Pons (tissue), 1 donor: ENCODE measurements around the gene OSR1.
"Not testable (repeated sequence)": the region's sequence is repeated elsewhere in the genome, so short reads cannot be mapped to it uniquely, and the experiment has no call there.

ENCODE experiments used
- DNase-seq: peaks from one replicate; pipeline ENCODE4 v3.0.0-alpha.2; 2016; ENCODE audit warnings: low spot score

OSR1 gene

DNA sequence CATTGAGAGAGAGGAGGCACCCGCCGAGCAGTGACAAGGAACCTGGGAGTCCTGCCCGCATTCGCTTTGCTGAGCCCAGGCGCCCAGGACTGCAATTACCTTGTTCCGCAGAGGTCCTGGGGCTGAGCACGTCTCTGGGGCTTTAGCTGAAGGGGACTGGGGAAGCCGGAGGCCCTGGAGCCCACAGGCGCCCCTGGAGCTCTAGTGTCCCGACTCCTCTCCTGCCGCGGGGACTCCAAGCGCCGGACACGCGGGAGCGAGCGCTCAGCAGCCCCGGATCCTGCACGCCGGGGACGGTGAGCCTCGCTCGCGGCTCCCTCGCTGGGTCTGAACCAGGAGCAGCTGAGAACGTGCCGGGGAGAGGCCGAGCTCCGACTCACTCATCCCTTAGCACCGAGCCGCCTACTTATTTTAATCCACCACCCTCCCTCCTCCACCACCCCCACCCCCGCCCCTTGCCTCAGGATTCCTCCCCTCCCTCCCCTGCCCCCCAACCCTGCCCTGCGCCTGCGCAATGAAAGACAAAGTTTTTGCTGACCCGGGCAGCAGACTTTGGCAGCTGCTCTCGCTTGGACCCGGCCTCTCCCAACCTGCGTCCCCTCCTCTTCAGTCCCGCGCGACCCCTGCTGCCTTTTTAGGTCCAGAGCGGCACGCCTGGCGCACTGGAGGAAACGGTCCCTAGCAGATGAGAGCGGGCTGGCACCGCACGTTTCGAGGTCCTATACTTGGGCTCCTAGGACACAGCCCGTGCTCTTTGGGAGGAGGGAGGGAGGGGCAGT, at the start of gene OSR1:
TSS of gene OSR1 (minus strand) at position 382 of the 779 bp plus-strand sequence. CDS start 4,818 bp downstream, outside the sequence.
- DNase-seq, result no peak

DNA sequence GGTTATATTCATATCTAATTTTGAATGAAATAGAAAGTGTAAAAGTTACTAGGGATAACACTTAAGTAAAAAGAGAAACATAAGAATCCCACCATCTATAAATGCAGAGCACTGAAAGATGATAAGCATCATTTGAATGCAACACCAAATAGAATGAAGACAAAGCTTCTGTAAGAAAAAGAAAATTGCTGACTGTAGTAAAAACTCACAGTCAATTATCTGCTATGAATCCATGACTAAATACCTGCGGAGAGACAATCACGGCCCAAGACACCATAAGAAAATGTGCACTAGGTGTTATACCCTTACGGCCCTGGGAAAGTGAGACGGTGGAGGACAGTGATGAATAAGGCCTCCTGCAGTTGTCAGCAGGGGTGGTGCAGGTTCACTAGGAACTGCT, 45.4 kb upstream of the OSR1 start:
- DNase-seq, result no peak

DNA sequence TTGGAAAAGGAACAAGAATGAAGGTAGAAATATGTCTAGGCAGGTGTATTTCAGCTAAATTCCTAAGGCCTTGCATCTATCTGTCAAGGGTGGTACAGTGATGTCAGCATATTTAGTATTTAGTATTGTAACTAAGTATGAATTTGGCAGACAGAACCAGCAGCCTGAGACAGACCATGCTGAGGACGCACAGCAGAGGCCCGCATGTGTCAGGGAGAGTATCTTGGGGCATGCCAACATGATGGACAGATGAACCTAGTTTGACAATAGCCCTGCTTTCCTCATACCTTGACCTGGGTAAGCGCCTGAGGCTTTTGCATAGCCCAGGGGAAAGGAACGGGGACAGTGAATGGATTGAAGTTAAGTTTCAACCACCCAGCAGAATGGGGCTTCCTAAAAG, 33.8 kb upstream of the OSR1 start:
- no peak for DNase-seq

DNA sequence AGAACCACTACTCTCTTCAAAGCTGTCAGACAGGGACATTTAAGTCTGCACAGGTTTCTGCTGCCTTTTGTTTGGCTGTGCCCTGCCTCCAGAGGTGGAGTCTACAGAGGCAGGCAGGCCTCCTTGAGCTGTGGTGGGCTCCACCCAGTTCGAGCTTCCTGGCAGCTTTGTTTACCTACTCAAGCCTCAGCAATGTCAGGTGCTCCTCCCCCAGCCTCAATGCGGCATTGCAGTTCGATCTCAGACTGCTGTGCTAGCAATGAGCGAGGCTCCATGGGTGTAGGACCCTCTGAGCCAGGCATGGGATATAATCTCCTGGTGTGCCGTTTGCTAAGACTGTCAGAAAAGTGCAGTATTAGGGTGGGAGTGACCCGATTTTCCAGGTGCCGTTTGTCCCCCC, 31.0 kb upstream of the OSR1 start:
- DNase-seq, result not testable (repeated sequence)

DNA sequence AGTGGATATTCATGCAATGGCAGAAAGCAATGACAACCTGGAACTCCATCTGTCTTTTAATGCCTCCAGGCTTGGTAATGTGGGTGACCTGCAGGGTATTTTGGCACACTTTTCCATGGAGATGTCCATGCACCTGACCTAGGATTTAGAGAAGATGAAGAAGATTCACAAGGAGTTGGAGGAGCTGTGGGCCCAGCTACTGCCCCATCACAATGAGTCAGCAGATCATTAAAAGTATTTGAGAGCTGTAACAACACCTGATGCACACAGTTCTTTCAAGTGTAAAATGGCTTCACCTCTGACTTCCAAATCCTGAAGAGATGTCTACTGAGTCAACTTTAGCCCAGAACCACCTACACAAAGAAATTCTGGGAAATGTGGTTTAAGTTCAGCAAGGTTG, 22.1 kb upstream of the OSR1 start:
- DNase-seq, result no peak

DNA sequence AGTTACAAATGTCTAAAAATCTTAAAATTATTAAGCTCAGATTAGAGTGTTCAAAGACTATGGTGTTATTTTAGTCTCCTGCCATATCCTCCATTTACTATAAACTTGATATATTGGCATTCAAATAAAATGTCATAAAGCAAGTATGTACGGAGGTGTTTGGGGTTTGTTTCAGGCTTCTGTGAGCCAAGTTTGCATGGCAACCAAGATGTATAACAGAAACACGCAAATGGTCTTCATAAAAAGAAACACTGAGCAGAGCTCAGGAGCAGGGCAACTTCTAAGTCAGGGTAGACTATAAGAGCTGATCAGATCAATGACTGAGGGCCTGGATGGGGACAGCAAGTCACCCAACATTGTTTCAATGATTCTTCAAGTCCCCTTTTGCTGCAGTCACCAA, 20.5 kb upstream of the OSR1 start:
- DNase-seq, result no peak

DNA sequence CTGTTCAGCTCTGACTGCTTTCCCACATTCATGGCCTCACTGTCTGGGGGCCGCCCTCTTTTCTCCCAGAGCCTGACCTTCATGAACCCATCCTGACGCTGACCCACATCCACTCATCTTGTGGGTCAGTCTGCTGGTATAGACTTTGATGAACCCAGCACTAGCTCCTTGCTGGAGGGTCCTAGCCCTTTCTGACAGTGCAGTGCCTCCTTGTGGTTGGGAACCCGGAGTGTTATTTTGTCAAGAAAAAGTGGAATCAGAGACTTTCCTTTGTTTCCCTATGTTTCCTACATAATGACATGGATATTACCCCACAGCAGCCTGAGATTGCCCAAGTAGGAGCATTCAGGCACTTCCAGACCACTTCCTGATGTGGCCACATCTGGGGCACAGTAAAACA, 19.3 kb upstream of the OSR1 start:
- no peak for DNase-seq

DNA sequence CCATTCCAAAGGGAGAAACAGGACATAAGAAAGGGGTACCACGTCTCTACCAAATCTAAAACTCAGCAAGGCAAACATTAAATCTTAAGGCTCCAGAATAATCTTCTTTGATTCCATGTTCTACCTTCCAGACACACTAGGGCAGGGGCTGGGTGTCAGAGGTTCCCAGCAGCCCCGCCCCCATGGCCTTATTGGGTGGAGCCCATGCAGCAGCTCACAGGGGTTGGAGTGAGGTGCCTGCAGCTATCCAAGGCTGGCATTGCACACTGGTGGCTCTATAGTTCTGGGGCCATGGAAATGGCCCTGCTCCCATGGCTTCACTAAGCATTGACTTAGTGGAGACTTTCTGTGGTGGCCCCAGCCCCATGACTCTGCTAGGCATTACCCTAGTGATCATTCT, 14.9 kb upstream of the OSR1 start:
- DNase-seq, result no peak

DNA sequence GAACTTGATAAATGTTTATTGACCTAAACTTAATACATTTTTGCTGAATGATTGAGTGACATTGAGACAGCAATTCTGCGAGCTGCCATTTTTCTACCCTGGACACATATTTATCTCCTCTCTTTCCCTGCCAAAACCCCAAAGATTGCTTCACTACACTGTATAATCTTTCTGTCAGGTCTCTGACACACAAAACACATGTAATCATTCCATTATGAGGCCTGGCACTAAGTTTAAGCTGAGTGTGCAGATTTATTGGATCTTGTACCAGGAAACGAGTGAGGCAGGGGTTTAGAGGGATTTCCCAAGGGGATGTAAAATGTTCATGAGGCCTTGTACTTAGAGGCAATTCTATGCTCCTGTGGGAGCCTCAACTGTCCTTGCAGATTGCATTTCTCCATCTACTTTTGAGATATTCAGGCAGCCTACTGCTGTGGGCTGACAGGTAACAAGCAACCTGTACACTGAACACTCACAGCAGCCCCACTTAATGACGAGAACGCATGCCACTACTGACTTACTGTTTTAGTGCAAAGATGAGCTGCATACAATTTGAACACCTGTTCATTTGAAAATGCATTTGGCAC, 13.7 kb upstream of the OSR1 start:
- no peak for DNase-seq

DNA sequence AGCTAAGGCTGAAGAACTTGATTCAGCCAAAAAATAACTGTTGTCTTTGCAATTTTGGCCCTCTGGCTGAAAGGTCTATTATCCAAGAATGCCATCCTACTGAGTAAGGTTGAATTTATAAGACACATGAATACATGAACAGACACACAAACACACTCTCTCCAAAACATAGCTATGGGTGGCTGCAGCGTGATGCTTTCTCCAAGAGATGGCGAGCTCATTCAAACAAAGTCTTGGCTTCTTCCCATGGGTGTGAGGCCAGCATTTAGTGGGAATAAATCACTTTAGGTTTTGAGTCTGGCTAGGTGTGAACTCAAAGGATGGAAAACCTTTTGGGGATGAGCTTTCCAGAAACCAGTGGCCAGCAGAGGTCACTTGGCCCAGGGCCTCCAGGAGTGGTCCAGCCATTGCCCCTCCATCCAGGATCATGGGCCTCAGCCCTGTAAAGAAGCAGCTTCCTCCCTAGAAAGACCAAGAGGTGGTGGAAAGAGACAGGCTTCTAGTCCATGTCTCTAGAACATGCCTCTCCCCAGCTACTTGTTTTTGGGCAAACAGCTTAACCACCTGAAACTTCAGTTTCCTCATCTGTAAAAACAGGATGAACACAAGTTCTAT, 11.0 kb upstream of the OSR1 start:
- DNase-seq, result no peak

DNA sequence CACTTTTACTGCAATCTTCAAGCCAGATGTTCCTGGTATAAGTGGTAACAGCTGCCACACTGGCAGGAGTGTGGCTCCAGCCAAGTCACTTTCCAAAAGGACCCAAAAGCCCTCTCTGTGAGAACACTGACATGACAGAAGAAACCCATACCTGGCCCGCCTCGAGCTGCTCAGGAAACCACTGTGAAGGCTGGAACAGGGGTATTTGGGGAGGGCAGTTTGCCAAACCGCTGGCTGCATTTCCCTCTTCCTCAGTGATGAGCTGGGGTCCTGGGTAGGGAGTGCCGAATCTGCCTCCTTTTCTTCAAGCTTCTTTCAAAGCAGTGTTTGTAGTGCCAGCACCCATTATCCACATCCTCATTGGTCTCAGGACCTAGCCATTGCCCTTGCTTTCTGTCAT, 10.3 kb upstream of the OSR1 start:
- no peak for DNase-seq

DNA sequence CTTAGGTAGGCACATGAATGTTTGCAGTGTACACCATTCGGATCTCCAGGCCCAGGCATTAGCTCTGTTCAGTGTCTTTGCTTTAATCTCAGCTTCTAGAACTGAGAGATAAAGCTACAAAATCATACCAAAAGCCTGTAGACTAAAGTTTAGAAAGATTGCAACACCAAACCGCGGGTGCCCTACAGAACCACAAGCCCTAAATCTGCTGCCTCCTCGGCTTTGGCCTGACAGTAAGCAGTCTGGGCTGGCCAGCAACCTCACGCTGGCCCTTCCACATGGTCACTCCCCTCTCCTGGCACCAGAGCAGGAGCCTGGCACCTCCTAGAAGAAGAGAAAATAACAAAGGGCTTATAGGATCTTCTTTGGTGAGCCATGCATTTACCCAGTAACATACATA, 8.9 kb upstream of the OSR1 start:
- DNase-seq, result no peak

DNA sequence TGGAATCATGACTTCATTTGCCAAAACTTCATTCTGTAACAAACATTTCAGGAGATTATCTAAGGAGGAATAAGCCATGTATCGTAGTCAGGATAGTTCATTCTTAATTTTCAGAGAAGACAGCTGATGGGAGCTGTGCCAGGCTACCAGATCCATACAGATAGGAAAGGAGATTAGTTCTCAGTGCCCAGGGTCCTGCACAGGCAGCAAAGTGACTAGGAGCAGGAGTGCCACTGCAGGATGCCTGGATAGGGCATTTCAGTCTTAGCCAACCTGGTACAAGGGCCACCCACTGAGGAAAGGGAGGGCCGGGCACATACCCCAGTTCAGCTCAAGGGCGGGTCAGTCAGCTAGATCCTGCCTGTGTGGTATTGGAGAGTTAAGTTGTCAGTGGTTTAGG, 6.7 kb upstream of the OSR1 start:
- DNase-seq, result no peak

DNA sequence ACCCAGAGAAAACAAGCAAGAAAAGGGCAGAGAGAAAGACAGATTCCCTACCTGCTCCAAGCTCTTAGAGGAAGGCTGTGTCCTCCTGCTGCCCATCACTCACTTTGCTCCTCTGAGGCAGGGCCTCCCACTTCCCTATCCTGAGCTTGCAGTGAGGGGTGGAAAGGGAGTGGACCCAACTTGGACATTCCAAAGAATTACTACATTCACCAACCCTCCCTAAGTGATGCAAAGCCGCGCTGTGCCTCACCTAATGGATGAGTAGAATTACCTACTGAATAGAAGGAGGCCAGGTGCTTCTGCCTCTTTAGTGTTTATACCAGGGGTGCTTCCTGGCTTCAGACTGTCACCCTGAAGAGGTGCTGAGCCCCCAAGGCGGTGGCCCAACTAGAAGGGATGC, 5.6 kb upstream of the OSR1 start:
- no peak for DNase-seq

DNA sequence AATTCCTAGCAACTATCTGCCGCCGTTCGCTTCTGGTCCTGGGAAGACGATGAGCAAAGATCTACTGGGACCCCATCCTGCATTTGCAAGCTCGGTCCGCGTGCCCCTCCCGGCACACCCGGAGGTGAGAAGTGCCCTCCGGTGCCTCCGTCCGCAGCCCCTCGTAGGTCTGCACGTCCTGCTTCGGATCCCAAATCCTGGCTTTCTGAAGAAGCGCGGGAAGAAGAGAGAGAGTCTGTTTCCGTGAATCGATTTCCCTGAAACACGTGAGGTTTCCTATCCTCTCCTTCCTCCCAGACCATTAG, 5.0 kb upstream of the OSR1 start:
- DNase-seq, result no peak

DNA sequence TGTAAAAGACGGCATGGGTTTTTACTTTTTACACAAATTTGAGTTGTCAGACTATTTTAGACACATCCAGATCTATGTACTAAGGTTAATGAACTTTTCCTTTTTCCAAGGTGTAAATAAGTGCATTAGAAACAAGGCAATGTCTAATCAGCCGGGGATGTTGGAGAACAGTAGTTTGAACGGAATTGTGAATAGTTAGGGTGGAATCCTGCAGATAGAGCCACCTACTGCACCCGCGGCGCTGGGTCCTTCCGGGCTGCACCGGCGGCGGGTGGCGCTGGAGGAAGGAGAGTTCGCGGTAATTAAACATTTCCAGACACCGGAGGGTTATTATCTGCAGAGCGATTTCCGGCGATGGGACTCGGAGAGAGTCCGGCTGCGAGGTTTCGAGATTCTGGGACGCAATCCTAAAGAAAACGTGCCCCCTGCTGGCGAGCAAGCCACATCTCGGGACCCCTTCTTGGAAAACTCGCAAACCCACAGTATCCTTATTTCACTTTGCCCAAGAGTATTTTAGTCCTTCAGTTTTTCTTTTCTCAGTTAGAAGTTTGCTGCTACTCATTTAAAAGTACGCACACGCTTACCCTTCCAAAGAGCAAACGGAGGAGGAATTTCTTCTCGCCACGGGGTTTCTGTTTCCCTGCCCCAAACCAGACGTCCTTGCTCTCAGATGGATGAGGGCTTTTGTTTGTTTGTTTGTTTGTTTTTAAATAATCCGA, 4.5 kb upstream of the OSR1 start:
- DNase-seq, result peak; percentile 76

DNA sequence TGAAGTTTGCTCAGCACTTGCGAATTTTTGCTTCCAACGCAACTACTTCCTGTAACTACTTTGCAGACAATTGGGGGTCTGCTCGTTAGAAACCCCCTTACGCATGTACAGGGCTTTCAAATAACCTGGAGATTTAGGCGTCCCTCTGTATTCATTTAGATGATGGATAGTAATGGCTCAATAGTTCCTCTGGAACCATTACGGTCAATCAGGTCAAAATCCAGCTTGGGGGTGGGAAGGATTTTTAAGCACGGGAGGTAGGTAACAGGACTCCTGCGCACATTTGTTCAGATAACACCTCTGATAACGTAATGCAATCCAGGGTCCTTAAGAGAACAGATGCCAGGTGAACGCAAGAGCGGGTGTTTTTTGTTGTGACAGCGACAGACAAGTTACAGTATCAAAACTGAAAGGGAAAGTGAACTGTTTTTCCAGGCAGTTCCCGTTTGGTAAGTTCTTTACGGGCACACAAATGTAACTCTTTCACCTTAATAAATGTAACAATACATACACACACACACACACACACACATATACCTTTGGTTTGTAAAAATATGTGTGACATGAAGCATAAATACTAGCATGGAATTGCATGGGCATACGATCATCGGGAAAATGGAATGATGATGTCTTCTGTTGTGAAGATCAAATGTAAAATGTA, 3.8 kb upstream of the OSR1 start:
- DNase-seq, result peak; percentile 49

DNA sequence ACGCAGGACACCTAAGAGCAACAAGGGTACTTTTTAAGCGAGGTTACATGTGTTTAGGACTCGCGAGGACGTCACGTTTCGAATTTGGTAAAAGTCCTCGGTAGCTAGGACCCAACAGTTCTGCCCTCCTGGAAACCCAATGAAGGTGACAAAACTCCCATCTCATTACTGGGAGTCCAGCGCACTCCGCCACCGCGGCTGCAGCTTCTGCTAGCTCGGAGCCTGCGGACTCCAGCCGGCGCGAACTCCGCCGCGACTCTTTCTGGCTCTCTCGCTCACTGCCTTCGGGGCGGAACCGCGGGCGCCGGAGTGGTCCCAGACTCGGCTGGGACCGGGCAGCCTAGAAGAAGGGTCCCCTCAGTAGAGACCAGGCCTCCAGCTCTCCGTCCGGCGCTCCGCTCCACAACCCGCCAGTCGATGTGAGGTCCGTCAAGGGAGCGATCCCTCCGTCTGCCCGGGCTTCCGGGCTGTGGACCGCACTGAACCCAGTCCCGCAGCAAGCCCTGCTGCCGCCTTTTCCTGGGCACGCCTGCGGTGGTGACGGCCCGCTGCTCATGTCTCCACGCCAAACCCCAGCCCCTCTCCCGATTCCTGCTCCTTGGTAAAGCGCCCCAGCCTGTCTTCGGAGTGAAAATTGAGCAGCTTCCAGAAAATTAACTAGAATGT, 3.0 kb upstream of the OSR1 start:
- no peak for DNase-seq

DNA sequence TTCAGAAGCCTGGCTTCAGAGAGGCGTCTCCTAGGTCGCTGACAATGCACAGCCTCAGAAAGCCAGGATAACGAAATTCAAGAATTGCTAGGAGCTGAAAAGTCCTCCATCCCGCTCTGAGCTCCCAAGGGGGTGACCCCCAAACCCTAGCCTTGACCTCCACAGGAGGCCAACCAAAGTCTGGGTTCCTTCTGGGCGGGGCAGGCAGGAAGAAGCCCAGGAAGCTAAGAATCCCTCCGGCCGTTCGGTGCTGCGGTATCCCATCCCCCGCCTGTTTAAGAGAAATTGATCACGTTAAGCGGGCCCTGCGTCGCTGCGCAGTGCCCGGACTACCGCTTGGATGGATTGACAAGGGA, 2.5 kb upstream of the OSR1 start:
- no peak for DNase-seq

DNA sequence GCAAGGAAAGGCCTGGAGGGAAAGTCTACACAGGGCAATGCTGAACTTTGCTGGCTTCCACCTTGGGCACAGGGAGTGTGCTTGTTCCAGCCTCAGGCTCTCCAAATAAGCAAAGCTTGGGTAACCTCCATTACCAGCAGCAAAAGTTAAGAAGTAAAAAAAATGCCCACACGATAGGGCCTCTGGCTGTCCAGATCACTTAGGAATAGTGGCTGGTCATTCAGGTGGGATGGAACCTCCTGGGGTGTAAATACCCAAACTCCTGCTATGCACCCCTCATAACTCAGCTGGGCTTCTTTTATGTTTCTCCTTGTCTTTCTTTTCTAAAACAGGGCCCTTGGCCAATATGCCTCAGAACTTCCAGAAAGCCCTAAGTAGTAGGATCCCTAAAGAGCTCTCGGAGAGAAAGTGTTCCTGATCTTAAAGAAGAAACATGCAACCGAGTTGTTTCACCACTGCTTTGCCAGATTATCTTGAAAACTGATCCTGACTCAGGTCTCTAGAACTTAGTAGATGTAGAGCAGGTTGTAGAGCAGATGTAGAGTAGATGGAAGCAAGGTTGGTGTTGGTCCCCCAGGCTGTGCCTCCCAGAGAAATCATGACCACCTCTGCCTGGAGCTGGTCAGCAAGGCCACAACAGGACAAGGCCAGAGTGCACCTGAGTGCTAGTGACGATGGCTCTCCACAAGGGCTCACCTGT, 2.0 kb upstream of the OSR1 start:
- no peak for DNase-seq

DNA sequence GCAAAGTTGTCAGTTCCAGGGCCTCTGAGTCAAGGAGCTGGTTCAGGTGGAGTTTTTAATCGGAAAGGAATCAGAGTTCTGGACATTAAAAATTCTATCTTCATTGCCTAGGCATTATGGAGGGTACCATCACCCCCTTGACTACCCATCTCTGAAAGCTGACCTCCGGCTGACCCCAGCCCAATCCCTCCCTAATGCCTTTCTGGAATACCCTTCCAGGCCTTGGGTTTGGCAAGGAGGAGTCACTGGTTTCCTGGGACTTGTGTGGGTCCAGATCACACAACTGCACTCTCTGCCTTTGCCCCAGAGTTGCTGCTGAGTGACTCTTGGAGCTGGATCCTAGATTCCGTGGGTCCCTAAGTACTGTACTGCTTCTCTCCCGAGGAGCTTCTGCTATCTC, 1.0 kb upstream of the OSR1 start:
- DNase-seq, result no peak

DNA sequence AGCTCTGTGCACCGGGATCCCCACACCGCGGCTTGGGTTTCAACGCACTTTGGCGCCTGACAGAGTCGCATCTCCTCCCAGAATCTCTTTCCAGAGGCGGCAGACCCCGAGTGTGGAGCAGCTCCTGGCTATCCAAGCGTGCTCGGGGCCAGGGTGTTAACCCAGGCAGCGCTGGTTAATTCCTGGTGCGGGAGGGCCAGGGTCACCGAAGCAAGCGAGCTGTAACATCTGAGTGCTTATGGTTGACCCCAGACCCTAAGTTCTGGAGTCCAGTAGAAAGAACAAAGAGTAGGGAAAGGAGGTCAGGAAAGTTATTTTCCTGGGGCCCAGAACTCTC, 566 bp upstream of the OSR1 start:
- no peak for DNase-seq
